Fibroblast of lung (primary cell): ENCODE measurements around the gene ZNF134. TPM values are rescaled to one million over a fixed set of nuclear protein-coding genes. Genes with fewer than 3 reads are reported as not detected.

Experiments
- DNase-seq, 2 donors: peaks; one replicate each; pipeline versions ENCODE4 v3.0.0 to v3.0.0-alpha.2; 2010; ENCODE audit warnings: low read depth in 2 of 2
- H2AFZ ChIP-seq: 2 replicates; pipeline ENCODE4 v1.5.1; 2012; ENCODE audit warnings: low read length, control low read depth, inconsistent platforms
- H3K27ac ChIP-seq: 2 replicates; pipeline ENCODE4 v1.5.1; 2011; ENCODE audit warnings: low read length, control low read depth; ENCODE audit not compliant: insufficient read depth
- H3K27me3 ChIP-seq: 2 replicates; pipeline ENCODE4 v1.5.1; 2011; ENCODE audit warnings: mild to moderate bottlenecking, low read length; ENCODE audit not compliant: control insufficient read depth, insufficient read depth
- H3K36me3 ChIP-seq: 2 replicates; pipeline ENCODE4 v1.5.1; 2011; ENCODE audit warnings: low read length; ENCODE audit not compliant: control insufficient read depth, insufficient read depth
- H3K4me1 ChIP-seq: 2 replicates; pipeline ENCODE4 v1.5.1; 2011; ENCODE audit warnings: low read length; ENCODE audit not compliant: control insufficient read depth, insufficient read depth; ENCODE audit errors: extremely low read depth
- H3K4me2 ChIP-seq: 2 replicates; pipeline ENCODE4 v1.5.1; 2011; ENCODE audit warnings: low read length, control low read depth; ENCODE audit not compliant: insufficient read depth; ENCODE audit errors: extremely low read depth
- H3K4me3 ChIP-seq, 4 experiments: fragments of 200-600 bp in 1 of 4; sonication (generic) in 1 of 4; replicated peaks in 1 of 4; 2 replicates each; pipeline ENCODE4 v1.5.1; 2011 to 2016; ENCODE audit warnings: low read length in 4 of 4, low read depth in 3 of 4, mild to moderate bottlenecking in 3 of 4, control low read depth in 2 of 4, inconsistent platforms in 1 of 4, mixed read lengths in 1 of 4; ENCODE audit not compliant: insufficient read depth in 1 of 4; ENCODE audit errors: control extremely low read depth in 1 of 4
- H3K79me2 ChIP-seq: 2 replicates; pipeline ENCODE4 v1.5.1; 2012; ENCODE audit warnings: mild to moderate bottlenecking, low read length, inconsistent platforms; ENCODE audit not compliant: control insufficient read depth, insufficient read depth
- H3K9ac ChIP-seq: 2 replicates; pipeline ENCODE4 v1.5.1; 2011; ENCODE audit warnings: mild to moderate bottlenecking, low read length, control low read depth; ENCODE audit not compliant: insufficient read depth
- H3K9me3 ChIP-seq: 2 replicates; pipeline ENCODE4 v1.5.1; 2012; ENCODE audit warnings: low read depth, low read length; ENCODE audit not compliant: control insufficient read depth, insufficient read depth
- H4K20me1 ChIP-seq: 2 replicates; pipeline ENCODE4 v1.5.1; 2011; ENCODE audit warnings: low read length; ENCODE audit not compliant: control insufficient read depth, insufficient read depth; ENCODE audit errors: extremely low read depth
- CTCF ChIP-seq, 2 donors: IDR thresholded peaks in 1 of 2; conservative IDR thresholded peaks in 1 of 2; 1 replicate in 1 of 2; 2 replicates in 1 of 2; pipeline ENCODE4 v1.5.1; 2011 to 2012; ENCODE audit warnings: low read length in 2 of 2, control low read depth in 1 of 2, inconsistent platforms in 1 of 2, low read depth in 1 of 2, mild to moderate bottlenecking in 1 of 2
- EZH2 ChIP-seq: IDR thresholded peaks from 2 replicates; pipeline ENCODE4 v1.5.1; 2012; ENCODE audit warnings: low read length, control low read depth, mild to moderate bottlenecking; ENCODE audit errors: missing control alignments
- polyA minus RNA-seq: library from RNA; depleted of rRNA, polyadenylated mRNA; stranded (reverse); fragments of >200 nt; gene quantifications from 2 replicates; pipeline ENCODE4 v1.2.3, GENCODE V29; 2011; ENCODE audit warnings: low replicate concordance
- polyA plus RNA-seq, 2 donors: library from polyadenylated mRNA; depleted of rRNA in 1 of 2; stranded (reverse) in 1 of 2; unstranded in 1 of 2; fragments of >200 nt; gene quantifications; 2 replicates each; pipeline ENCODE4 v1.2.1, GENCODE V29; 2011 to 2012; ENCODE audit warnings: missing spikeins in 1 of 2
- total RNA-seq: library from RNA; depleted of rRNA; stranded (reverse); fragments of >200 nt; gene quantifications from 2 replicates; pipeline ENCODE4 v1.2.1, GENCODE V29; 2014

ZNF134 gene
- total RNA-seq (22.9 and 30.6 TPM in 2 replicates), polyA plus RNA-seq (9.2 and 11.7 TPM in 2 replicates), polyA minus RNA-seq (3.1 and 4.8 TPM in 2 replicates)
- polyA plus RNA-seq (2012), result 9.3 and 9.7 TPM in 2 replicates

GRCh38 chr19:57613941-57614743, at the start of gene ZNF134:
Gene ZNF134, plus strand, starts transcription at chr19:57614242. Its CDS starts 5,227 bp downstream, at chr19:57619469.
- H3K4me2 ChIP-seq, result peak within 1 kb of the TSS; percentile 56
- DNase-seq, result peak; percentile 89 to 90
- H3K4me3 ChIP-seq, result peak within 1 kb of the TSS; percentile 79 to 90 (median 82)
- peak within 1 kb of the TSS; percentile 63 for H3K27ac ChIP-seq
- peak within 1 kb of the TSS; percentile 72 for H3K9ac ChIP-seq
- no peaks in the 10 kb centered on the region for H4K20me1 ChIP-seq
- H3K79me2 ChIP-seq, result peaks cover 49% of the 10 kb centered on the region
- H2AFZ ChIP-seq, result peak within 1 kb of the TSS; percentile 93
- no peaks in the 10 kb centered on the region for H3K4me1 ChIP-seq
- H3K36me3 ChIP-seq, result peaks cover 8% of the 10 kb centered on the region
- no peaks in the 10 kb centered on the region for H3K27me3 ChIP-seq
- TF ChIP-seq CTCF (conservative IDR thresholded peaks at IDR 0.05 in 1 of 2, IDR thresholded peaks at IDR 0.05 in 1 of 2; ENCODE audit: low read depth in 1 of 2, low read length in 2 of 2) (peak; percentile 31 to 48), EZH2 (no peak)
- peaks cover 9% of the 10 kb centered on the region for H3K9me3 ChIP-seq

- Histone ChIP-seq H3K9ac (no peak overlapping the region), H3K36me3 (no peaks in the 10 kb centered on the region), H3K79me2 (no peaks in the 10 kb centered on the region), H3K9me3 (peaks cover 2% of the 10 kb centered on the region), H3K27ac (no peak overlapping the region), H3K4me1 (no peaks in the 10 kb centered on the region), H2AFZ (no peak overlapping the region), H4K20me1 (no peaks in the 10 kb centered on the region), H3K4me2 (no peak overlapping the region), H3K27me3 (no peaks in the 10 kb centered on the region), H3K4me3 (no peak overlapping the region)
- peak; percentile 54 for DNase-seq
- TF ChIP-seq EZH2, result no peak
- no peak for TF ChIP-seq CTCF (conservative IDR thresholded peaks at IDR 0.05 in 1 of 2, IDR thresholded peaks at IDR 0.05 in 1 of 2; ENCODE audit: low read depth in 1 of 2, low read length in 2 of 2)
Measured at GRCh38 chr19:57566396-57567265, 47.4 kb upstream of the ZNF134 start.

- H3K27me3 ChIP-seq, result no peaks in the 10 kb centered on the region
- no peaks in the 10 kb centered on the region for H4K20me1 ChIP-seq
- TF ChIP-seq EZH2 (no peak), CTCF (conservative IDR thresholded peaks at IDR 0.05 in 1 of 2, IDR thresholded peaks at IDR 0.05 in 1 of 2; ENCODE audit: low read depth in 1 of 2, low read length in 2 of 2) (no peak)
- H3K79me2 ChIP-seq, result no peaks in the 10 kb centered on the region
- no peak for DNase-seq
- peaks cover 18% of the 10 kb centered on the region for H3K9me3 ChIP-seq
- H3K4me1 ChIP-seq, result no peaks in the 10 kb centered on the region
- H3K36me3 ChIP-seq, result peaks cover 17% of the 10 kb centered on the region
- H3K4me3 ChIP-seq, result no peak overlapping the region
- no peak overlapping the region for H3K27ac ChIP-seq
- H3K9ac ChIP-seq, result no peak overlapping the region
- no peak overlapping the region for H2AFZ ChIP-seq
- no peak overlapping the region for H3K4me2 ChIP-seq
Measured at GRCh38 chr19:57570707-57571106, 43.3 kb upstream of the ZNF134 start.
